ENCODE results near the gene ABCC6. TPM values are rescaled to one million over a fixed set of nuclear protein-coding genes. Genes with fewer than 3 reads are reported as not detected.
A peak's percentile ranks its signal among the peaks of the same experiment; 100 is the strongest.

The ABCC6 gene
- total and polyA plus RNA-seq, 2 of the 13 experiments (the other 11 are each of a cell fraction or from before 2014, with no cell fraction given) = 82.4 to 105 TPM

DNA sequence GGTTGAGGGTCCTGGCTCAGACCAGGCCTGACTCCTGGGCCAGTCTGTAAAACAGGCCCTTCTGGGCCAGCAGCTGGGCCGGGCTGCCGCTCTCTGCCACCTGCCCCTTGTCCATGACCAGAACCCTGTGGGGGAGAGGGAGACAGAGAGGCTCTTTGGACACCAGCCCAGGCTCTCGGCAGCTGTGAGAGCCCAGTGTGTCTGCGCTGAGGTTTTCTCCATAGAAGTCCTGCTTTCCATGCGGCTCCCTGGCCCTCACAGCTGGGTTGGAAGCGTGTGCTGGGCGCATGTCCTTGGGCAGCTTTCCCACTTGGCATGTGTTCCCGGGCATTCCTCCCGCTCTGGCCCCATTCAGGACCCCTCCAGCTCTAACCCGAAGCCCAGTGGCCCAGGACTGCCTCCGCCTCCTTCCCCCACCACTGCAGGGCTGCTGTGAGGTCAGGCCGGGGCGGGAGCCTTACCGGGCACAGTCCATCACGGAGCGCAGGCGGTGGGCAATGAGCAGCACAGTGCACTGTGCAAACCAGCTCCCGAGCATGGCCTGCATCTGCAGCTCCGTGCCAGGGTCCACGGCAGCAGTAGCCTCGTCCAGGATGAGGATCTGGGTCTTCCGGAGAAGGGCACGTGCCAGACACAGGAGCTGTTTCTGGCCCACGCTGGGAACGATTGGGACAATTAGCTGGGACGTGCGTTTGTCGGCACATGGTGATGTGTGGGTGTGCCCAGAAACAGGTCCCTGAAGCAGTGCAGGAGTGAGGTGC is 73.0 kb downstream of the ABCC6 start (continued):
- TF ChIP-seq RELA (CRISPR knock-in tag; IDR thresholded peaks at IDR 0.05) (no peak), NCOA2 (CRISPR knock-in tag; IDR thresholded peaks at IDR 0.05) (no peak), ZNF7 (CRISPR knock-in tag; IDR thresholded peaks at IDR 0.05) (no peak), MAFK (conservative IDR thresholded peaks at IDR 0.05 in 1 of 2, IDR thresholded peaks at IDR 0.05 in 1 of 2; ENCODE audit: low read length in 2 of 2) (no peak), ZNF891 (CRISPR knock-in tag; IDR thresholded peaks at IDR 0.05) (no peak), SRSF1 (optimal IDR thresholded peaks at IDR 0.05; ENCODE audit: low read depth, low read length) (no peak), HDAC2 (CRISPR knock-in tag; IDR thresholded peaks at IDR 0.05) (no peak), THAP11 (CRISPR knock-in tag; IDR thresholded peaks at IDR 0.05) (no peak), THYN1 (CRISPR knock-in tag; IDR thresholded peaks at IDR 0.05; ENCODE audit: borderline replicate concordance, low read depth) (no peak), KDM4B (CRISPR knock-in tag; IDR thresholded peaks at IDR 0.05) (no peak), PRMT3 (CRISPR knock-in tag; IDR thresholded peaks at IDR 0.05; ENCODE audit: borderline replicate concordance, low read depth) (no peak), BHLHE40 (IDR thresholded peaks at IDR 0.05; ENCODE audit: low read length) (no peak), ZNF747 (CRISPR knock-in tag; IDR thresholded peaks at IDR 0.05; ENCODE audit: borderline replicate concordance) (0 out of 2 replicates have a peak, but pooled peaks have one; percentile 46), FOXO1 (CRISPR knock-in tag; IDR thresholded peaks at IDR 0.05) (no peak), GZF1 (CRISPR knock-in tag; IDR thresholded peaks at IDR 0.05) (no peak), ZNF782 (CRISPR knock-in tag; IDR thresholded peaks at IDR 0.05; ENCODE audit: borderline replicate concordance) (0 out of 2 replicates have a peak, but pooled peaks have one; percentile 75), ZNF256 (CRISPR knock-in tag; conservative IDR thresholded peaks at IDR 0.05) (no peak), ZNF773 (CRISPR knock-in tag; IDR thresholded peaks at IDR 0.05; ENCODE audit: borderline replicate concordance) (no peak), SP4 (CRISPR knock-in tag; IDR thresholded peaks at IDR 0.05) (no peak), MAZ (IDR thresholded peaks at IDR 0.05; ENCODE audit: borderline replicate concordance, low read depth, low read length) (no peak), MAZ (CRISPR knock-in tag; IDR thresholded peaks at IDR 0.05; ENCODE audit: low read depth) (no peak)
- TF ChIP-seq, protein P1, sequence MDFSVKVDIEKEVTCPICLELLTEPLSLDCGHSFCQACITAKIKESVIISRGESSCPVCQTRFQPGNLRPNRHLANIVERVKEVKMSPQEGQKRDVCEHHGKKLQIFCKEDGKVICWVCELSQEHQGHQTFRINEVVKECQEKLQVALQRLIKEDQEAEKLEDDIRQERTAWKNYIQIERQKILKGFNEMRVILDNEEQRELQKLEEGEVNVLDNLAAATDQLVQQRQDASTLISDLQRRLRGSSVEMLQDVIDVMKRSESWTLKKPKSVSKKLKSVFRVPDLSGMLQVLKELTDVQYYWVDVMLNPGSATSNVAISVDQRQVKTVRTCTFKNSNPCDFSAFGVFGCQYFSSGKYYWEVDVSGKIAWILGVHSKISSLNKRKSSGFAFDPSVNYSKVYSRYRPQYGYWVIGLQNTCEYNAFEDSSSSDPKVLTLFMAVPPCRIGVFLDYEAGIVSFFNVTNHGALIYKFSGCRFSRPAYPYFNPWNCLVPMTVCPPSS (IDR thresholded peaks at IDR 0.05) = no peak
- TF ChIP-seq, protein P2, sequence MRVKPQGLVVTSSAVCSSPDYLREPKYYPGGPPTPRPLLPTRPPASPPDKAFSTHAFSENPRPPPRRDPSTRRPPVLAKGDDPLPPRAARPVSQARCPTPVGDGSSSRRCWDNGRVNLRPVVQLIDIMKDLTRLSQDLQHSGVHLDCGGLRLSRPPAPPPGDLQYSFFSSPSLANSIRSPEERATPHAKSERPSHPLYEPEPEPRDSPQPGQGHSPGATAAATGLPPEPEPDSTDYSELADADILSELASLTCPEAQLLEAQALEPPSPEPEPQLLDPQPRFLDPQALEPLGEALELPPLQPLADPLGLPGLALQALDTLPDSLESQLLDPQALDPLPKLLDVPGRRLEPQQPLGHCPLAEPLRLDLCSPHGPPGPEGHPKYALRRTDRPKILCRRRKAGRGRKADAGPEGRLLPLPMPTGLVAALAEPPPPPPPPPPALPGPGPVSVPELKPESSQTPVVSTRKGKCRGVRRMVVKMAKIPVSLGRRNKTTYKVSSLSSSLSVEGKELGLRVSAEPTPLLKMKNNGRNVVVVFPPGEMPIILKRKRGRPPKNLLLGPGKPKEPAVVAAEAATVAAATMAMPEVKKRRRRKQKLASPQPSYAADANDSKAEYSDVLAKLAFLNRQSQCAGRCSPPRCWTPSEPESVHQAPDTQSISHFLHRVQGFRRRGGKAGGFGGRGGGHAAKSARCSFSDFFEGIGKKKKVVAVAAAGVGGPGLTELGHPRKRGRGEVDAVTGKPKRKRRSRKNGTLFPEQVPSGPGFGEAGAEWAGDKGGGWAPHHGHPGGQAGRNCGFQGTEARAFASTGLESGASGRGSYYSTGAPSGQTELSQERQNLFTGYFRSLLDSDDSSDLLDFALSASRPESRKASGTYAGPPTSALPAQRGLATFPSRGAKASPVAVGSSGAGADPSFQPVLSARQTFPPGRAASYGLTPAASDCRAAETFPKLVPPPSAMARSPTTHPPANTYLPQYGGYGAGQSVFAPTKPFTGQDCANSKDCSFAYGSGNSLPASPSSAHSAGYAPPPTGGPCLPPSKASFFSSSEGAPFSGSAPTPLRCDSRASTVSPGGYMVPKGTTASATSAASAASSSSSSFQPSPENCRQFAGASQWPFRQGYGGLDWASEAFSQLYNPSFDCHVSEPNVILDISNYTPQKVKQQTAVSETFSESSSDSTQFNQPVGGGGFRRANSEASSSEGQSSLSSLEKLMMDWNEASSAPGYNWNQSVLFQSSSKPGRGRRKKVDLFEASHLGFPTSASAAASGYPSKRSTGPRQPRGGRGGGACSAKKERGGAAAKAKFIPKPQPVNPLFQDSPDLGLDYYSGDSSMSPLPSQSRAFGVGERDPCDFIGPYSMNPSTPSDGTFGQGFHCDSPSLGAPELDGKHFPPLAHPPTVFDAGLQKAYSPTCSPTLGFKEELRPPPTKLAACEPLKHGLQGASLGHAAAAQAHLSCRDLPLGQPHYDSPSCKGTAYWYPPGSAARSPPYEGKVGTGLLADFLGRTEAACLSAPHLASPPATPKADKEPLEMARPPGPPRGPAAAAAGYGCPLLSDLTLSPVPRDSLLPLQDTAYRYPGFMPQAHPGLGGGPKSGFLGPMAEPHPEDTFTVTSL (CRISPR knock-in tag; IDR thresholded peaks at IDR 0.05; ENCODE audit: borderline replicate concordance) = no peak

All from HepG2 (cell line).